Neural cell (in vitro differentiated cells): ENCODE results near the gene TAF11. TPM values are rescaled to one million over a fixed set of nuclear protein-coding genes. Genes with fewer than 3 reads are reported as not detected.

Source experiments
- H2AFZ ChIP-seq: fragments of 200-600, 300-800 bp; sonication (generic), shearing (Covaris generic); 2 replicates; pipeline ENCODE4 v1.6.0; 2014; ENCODE audit warnings: low read depth, mild to moderate bottlenecking, antibody characterized with exemption, low read length, moderate library complexity
- H3F3A ChIP-seq: fragments of 200-600 bp; shearing (Covaris generic); 2 replicates; pipeline ENCODE4 v1.6.1; 2016; ENCODE audit warnings: mild to moderate bottlenecking, moderate library complexity, mixed read lengths, antibody characterized with exemption, low read length; ENCODE audit not compliant: insufficient read depth, poor library complexity, severe bottlenecking
- H3K27ac ChIP-seq: fragments of 200-600, 300-800 bp; sonication (generic), shearing (Covaris generic); 2 replicates; pipeline ENCODE4 v1.5.1; 2014; ENCODE audit warnings: mild to moderate bottlenecking, low read length, moderate library complexity
- H3K27me3 ChIP-seq: fragments of 300-800, 200-600 bp; sonication (generic), shearing (Covaris generic); 2 replicates; pipeline ENCODE4 v1.6.0; 2014; ENCODE audit warnings: mild to moderate bottlenecking, low read depth, low read length, moderate library complexity; ENCODE audit not compliant: insufficient read depth
- H3K36me3 ChIP-seq: fragments of 300-800, 200-600 bp; sonication (generic), shearing (Covaris generic); 2 replicates; pipeline ENCODE4 v1.5.1; 2014; ENCODE audit warnings: mild to moderate bottlenecking, antibody characterized with exemption, low read length, moderate library complexity; ENCODE audit not compliant: insufficient read depth
- H3K4me2 ChIP-seq: fragments of 300-800, 200-600 bp; sonication (generic), shearing (Covaris generic); 2 replicates; pipeline ENCODE4 v1.6.0; 2014; ENCODE audit warnings: mild to moderate bottlenecking, low read length
- H3K4me3 ChIP-seq: fragments of 300-800, 200-600 bp; sonication (generic), shearing (Covaris generic); 2 replicates; pipeline ENCODE4 v1.5.1; 2014; ENCODE audit warnings: mild to moderate bottlenecking, low read length, moderate library complexity
- H3K79me2 ChIP-seq: fragments of 200-600 bp; shearing (Covaris generic); replicated peaks from 2 replicates; pipeline ENCODE4 v1.6.0; 2014; ENCODE audit warnings: mild to moderate bottlenecking, low read length, moderate library complexity; ENCODE audit not compliant: insufficient read depth
- H3K9ac ChIP-seq: fragments of 300-800, 200-600 bp; sonication (generic), shearing (Covaris generic); 2 replicates; pipeline ENCODE4 v1.6.1; 2016; ENCODE audit warnings: mild to moderate bottlenecking, low read length, mixed read lengths
- H3K9me2 ChIP-seq: fragments of 200-600 bp; shearing (Covaris generic); 2 replicates; pipeline ENCODE4 v1.6.1; 2016; ENCODE audit warnings: mild to moderate bottlenecking, low read length, mixed read lengths; ENCODE audit not compliant: insufficient read depth
- H3K9me3 ChIP-seq: fragments of 200-600, 300-800 bp; sonication (generic), shearing (Covaris generic); 2 replicates; pipeline ENCODE4 v1.6.1; 2016; ENCODE audit warnings: mild to moderate bottlenecking, mixed run types, low read length, moderate library complexity, mixed read lengths
- H4K20me1 ChIP-seq: fragments of 200-600 bp; shearing (Covaris generic); 2 replicates; pipeline ENCODE4 v1.6.1; 2016; ENCODE audit warnings: mild to moderate bottlenecking, mixed run types; ENCODE audit not compliant: insufficient read depth
- CTCF ChIP-seq: fragments of 450-650 bp; IDR thresholded peaks from 2 replicates; pipeline ENCODE4 v1.5.1; 2014; ENCODE audit warnings: antibody characterized with exemption, mild to moderate bottlenecking, moderate library complexity; ENCODE audit not compliant: poor library complexity, severe bottlenecking
- EP300 ChIP-seq: fragments of 450-650 bp; conservative IDR thresholded peaks from 2 replicates; pipeline ENCODE4 v1.6.1; 2014; ENCODE audit warnings: antibody characterized with exemption, mild to moderate bottlenecking, moderate library complexity; ENCODE audit not compliant: poor library complexity, severe bottlenecking
- EZH2 ChIP-seq: fragments of 200-600, 300-800 bp; shearing (Covaris generic), sonication (generic); IDR thresholded peaks from 2 replicates; pipeline ENCODE4 v1.6.1; 2014; ENCODE audit warnings: antibody characterized with exemption, low read length, borderline replicate concordance, mild to moderate bottlenecking; ENCODE audit not compliant: insufficient read depth, poor library complexity, severe bottlenecking
- MXI1 ChIP-seq: fragments of 450-650 bp; conservative IDR thresholded peaks from 2 replicates; pipeline ENCODE4 v1.6.1; 2014; ENCODE audit warnings: antibody characterized with exemption, mild to moderate bottlenecking; ENCODE audit not compliant: poor library complexity, severe bottlenecking
- POLR2AphosphoS5 ChIP-seq: IDR thresholded peaks from 2 replicates; pipeline ENCODE4 v1.6.1; 2012
- RAD21 ChIP-seq: fragments of 450-650 bp; conservative IDR thresholded peaks from 2 replicates; pipeline ENCODE4 v1.6.1; 2014; ENCODE audit warnings: antibody characterized with exemption, mild to moderate bottlenecking, moderate library complexity
- REST ChIP-seq: IDR thresholded peaks from 2 replicates; pipeline ENCODE4 v1.6.1; 2012; ENCODE audit warnings: borderline replicate concordance
- SMC3 ChIP-seq: fragments of 450-650 bp; conservative IDR thresholded peaks from 2 replicates; pipeline ENCODE4 v1.6.1; 2014; ENCODE audit warnings: antibody characterized with exemption, mild to moderate bottlenecking, moderate library complexity; ENCODE audit not compliant: poor library complexity
- TAF1 ChIP-seq: IDR thresholded peaks from 2 replicates; pipeline ENCODE4 v1.6.1; 2012; ENCODE audit warnings: low read depth
- polyA plus RNA-seq: library from polyadenylated mRNA; depleted of rRNA; stranded (reverse); fragments of >200 nt; gene quantifications from 2 replicates; pipeline ENCODE4 v1.2.3, GENCODE V29; 2014

Gene TAF11
- polyA plus RNA-seq, 1 donor from 2014 or later = 115 TPM

- TF ChIP-seq EP300 (no peak), TAF1 (no peak), SMC3 (no peak), RAD21 (no peak), CTCF (no peak), EZH2 (no peak), POLR2AphosphoS5 (no peak), MXI1 (no peak), REST (no peak)
- Histone ChIP-seq H2AFZ (no peak overlapping the region), H4K20me1 (no peaks in the 10 kb centered on the region), H3K9ac (no peak overlapping the region), H3K36me3 (peaks cover 20% of the 10 kb centered on the region), H3K27me3 (no peaks in the 10 kb centered on the region), H3K4me3 (no peak overlapping the region), H3K4me2 (no peak overlapping the region), H3K9me2 (no peaks in the 10 kb centered on the region), H3K9me3 (no peaks in the 10 kb centered on the region), H3K79me2 (no peaks in the 10 kb centered on the region), H3K27ac (no peak overlapping the region), H3F3A (no peaks in the 10 kb centered on the region)
Measured at GRCh38 chr6:34872332-34872731, 15.5 kb downstream of the TAF11 start.

GRCh38 chr6:34871853-34872252, 16.0 kb downstream of the TAF11 start:
- no peak overlapping the region for H3K27ac ChIP-seq
- no peaks in the 10 kb centered on the region for H3K27me3 ChIP-seq
- H3K36me3 ChIP-seq = peaks cover 20% of the 10 kb centered on the region
- H3K4me3 ChIP-seq = no peak overlapping the region
- no peak overlapping the region for H3K4me2 ChIP-seq
- no peaks in the 10 kb centered on the region for H3K9me2 ChIP-seq
- no peaks in the 10 kb centered on the region for H3K9me3 ChIP-seq
- no peak overlapping the region for H2AFZ ChIP-seq
- H3K79me2 ChIP-seq = no peaks in the 10 kb centered on the region
- no peaks in the 10 kb centered on the region for H3F3A ChIP-seq
- no peaks in the 10 kb centered on the region for H4K20me1 ChIP-seq
- TF ChIP-seq CTCF (no peak), EZH2 (no peak), REST (no peak), EP300 (no peak), TAF1 (no peak), MXI1 (no peak), SMC3 (no peak), POLR2AphosphoS5 (no peak)
- H3K9ac ChIP-seq = no peak overlapping the region
